Measurements from ENCODE around the gene MAPK11. TPM values are rescaled to one million over a fixed set of nuclear protein-coding genes. Genes with fewer than 3 reads are reported as not detected.

MAPK11 gene
- total RNA-seq, 1 donor from 2014 or later, result not detected

- Histone ChIP-seq H3K36me3 (no peaks in the 10 kb centered on the region), H4K20me1 (ENCODE audit: low read depth) (peaks cover 5% of the 10 kb centered on the region), H2AFZ (replicated peaks) (no peak overlapping the region), H3K4me1 (no peaks in the 10 kb centered on the region), H3K4me2 (no peak overlapping the region), H3K27ac (no peak overlapping the region), H3F3A (ENCODE audit: low read depth) (no peaks in the 10 kb centered on the region), H3K9ac (no peak overlapping the region), H3K27me3 (no peaks in the 10 kb centered on the region), H3K79me2 (ENCODE audit: low read depth) (no peaks in the 10 kb centered on the region), H3K9me3 (ENCODE audit: low read depth) (no peaks in the 10 kb centered on the region), H3K4me3 (no peak overlapping the region)
- peaks cover 6% of the 10 kb centered on the region for H3K27me3 Mint-ChIP-seq (ENCODE audit: insufficient read depth, low read depth)
- H3K36me3 Mint-ChIP-seq, result peaks cover 15% of the 10 kb centered on the region
- H3K9me3 Mint-ChIP-seq, result no peaks in the 10 kb centered on the region
- TF ChIP-seq EZH2 (IDR thresholded peaks at IDR 0.05) (no peak), CTCF (IDR thresholded peaks at IDR 0.05) (no peak), EZH2phosphoT487 (IDR thresholded peaks at IDR 0.05) (no peak)
- H3K4me1 Mint-ChIP-seq, result no peaks in the 10 kb centered on the region
- H3K27ac Mint-ChIP-seq, result no peak overlapping the region
- DNase-seq (ENCODE audit: low spot score), result no peak
- no peak overlapping the region for H3K4me3 Mint-ChIP-seq
Measured at GRCh38 chr22:50229370-50229769, 40.8 kb downstream of the MAPK11 start.

GRCh38 chr22:50228366-50228765, 41.8 kb downstream of the MAPK11 start:
- Histone ChIP-seq H3K4me3 (no peak overlapping the region), H2AFZ (replicated peaks) (no peak overlapping the region), H3K9ac (no peak overlapping the region), H3K4me2 (no peak overlapping the region), H3K27me3 (no peaks in the 10 kb centered on the region), H3K36me3 (no peaks in the 10 kb centered on the region), H3K27ac (no peak overlapping the region), H3K79me2 (ENCODE audit: low read depth) (no peaks in the 10 kb centered on the region), H3K4me1 (no peaks in the 10 kb centered on the region), H3F3A (ENCODE audit: low read depth) (no peaks in the 10 kb centered on the region), H3K9me3 (ENCODE audit: low read depth) (no peaks in the 10 kb centered on the region), H4K20me1 (ENCODE audit: low read depth) (peaks cover 5% of the 10 kb centered on the region)
- no peak overlapping the region for H3K27ac Mint-ChIP-seq
- no peaks in the 10 kb centered on the region for H3K9me3 Mint-ChIP-seq
- no peaks in the 10 kb centered on the region for H3K4me1 Mint-ChIP-seq
- H3K36me3 Mint-ChIP-seq, result peaks cover 10% of the 10 kb centered on the region
- no peak overlapping the region for H3K4me3 Mint-ChIP-seq
- peaks cover 9% of the 10 kb centered on the region for H3K27me3 Mint-ChIP-seq (ENCODE audit: insufficient read depth, low read depth)
- DNase-seq (ENCODE audit: low spot score), result no peak
- no peak for TF ChIP-seq EZH2phosphoT487 (IDR thresholded peaks at IDR 0.05)

GRCh38 chr22:50227579-50228215, 42.5 kb downstream of the MAPK11 start:
- H3K79me2 ChIP-seq (ENCODE audit: low read depth), result no peaks in the 10 kb centered on the region
- Mint-ChIP-seq H3K4me1 (no peaks in the 10 kb centered on the region), H3K9me3 (no peaks in the 10 kb centered on the region), H3K27me3 (ENCODE audit: insufficient read depth, low read depth) (peaks cover 13% of the 10 kb centered on the region), H3K4me3 (no peak overlapping the region), H3K36me3 (peaks cover 13% of the 10 kb centered on the region), H3K27ac (no peak overlapping the region)
- H3K27me3 ChIP-seq, result no peaks in the 10 kb centered on the region
- H3K4me3 ChIP-seq, result no peak overlapping the region
- no peak overlapping the region for H3K27ac ChIP-seq
- no peak overlapping the region for H3K9ac ChIP-seq
- no peak for DNase-seq (ENCODE audit: low spot score)
- no peaks in the 10 kb centered on the region for H3K36me3 ChIP-seq
- H2AFZ ChIP-seq (replicated peaks), result no peak overlapping the region
- no peaks in the 10 kb centered on the region for H3F3A ChIP-seq (ENCODE audit: low read depth)
- TF ChIP-seq EZH2phosphoT487 (IDR thresholded peaks at IDR 0.05) (no peak), EZH2 (IDR thresholded peaks at IDR 0.05) (no peak), CTCF (IDR thresholded peaks at IDR 0.05) (no peak)
- H3K4me2 ChIP-seq, result no peak overlapping the region
- no peaks in the 10 kb centered on the region for H3K9me3 ChIP-seq (ENCODE audit: low read depth)
- peaks cover 5% of the 10 kb centered on the region for H4K20me1 ChIP-seq (ENCODE audit: low read depth)
- H3K4me1 ChIP-seq, result no peaks in the 10 kb centered on the region

GRCh38 chr22:50226875-50227165, 43.4 kb downstream of the MAPK11 start:
- Mint-ChIP-seq H3K4me1 (no peaks in the 10 kb centered on the region), H3K27me3 (ENCODE audit: insufficient read depth, low read depth) (peaks cover 13% of the 10 kb centered on the region), H3K27ac (no peak overlapping the region), H3K4me3 (no peak overlapping the region), H3K9me3 (no peaks in the 10 kb centered on the region), H3K36me3 (peaks cover 11% of the 10 kb centered on the region)
- Histone ChIP-seq H3K4me3 (no peak overlapping the region), H3K4me2 (no peak overlapping the region), H3K27me3 (no peaks in the 10 kb centered on the region), H3K79me2 (ENCODE audit: low read depth) (no peaks in the 10 kb centered on the region), H2AFZ (replicated peaks) (no peak overlapping the region), H3K27ac (no peak overlapping the region), H3K9ac (no peak overlapping the region), H3K36me3 (no peaks in the 10 kb centered on the region), H3K9me3 (ENCODE audit: low read depth) (no peaks in the 10 kb centered on the region), H3K4me1 (no peaks in the 10 kb centered on the region), H3F3A (ENCODE audit: low read depth) (no peaks in the 10 kb centered on the region), H4K20me1 (ENCODE audit: low read depth) (peaks cover 5% of the 10 kb centered on the region)
- no peak for TF ChIP-seq EZH2 (IDR thresholded peaks at IDR 0.05)
- no peak for TF ChIP-seq EZH2phosphoT487 (IDR thresholded peaks at IDR 0.05)
- TF ChIP-seq CTCF (IDR thresholded peaks at IDR 0.05), result no peak
- DNase-seq (ENCODE audit: low spot score), result no peak
